ENCODE data around the gene KLHL21. TPM values are rescaled to one million over a fixed set of nuclear protein-coding genes. Genes with fewer than 3 reads are reported as not detected.

Gene KLHL21
- total and polyA plus RNA-seq, 2 of the 4 experiments (the other 2 are of a cell fraction): 12.0 to 36.7 TPM

DNA sequence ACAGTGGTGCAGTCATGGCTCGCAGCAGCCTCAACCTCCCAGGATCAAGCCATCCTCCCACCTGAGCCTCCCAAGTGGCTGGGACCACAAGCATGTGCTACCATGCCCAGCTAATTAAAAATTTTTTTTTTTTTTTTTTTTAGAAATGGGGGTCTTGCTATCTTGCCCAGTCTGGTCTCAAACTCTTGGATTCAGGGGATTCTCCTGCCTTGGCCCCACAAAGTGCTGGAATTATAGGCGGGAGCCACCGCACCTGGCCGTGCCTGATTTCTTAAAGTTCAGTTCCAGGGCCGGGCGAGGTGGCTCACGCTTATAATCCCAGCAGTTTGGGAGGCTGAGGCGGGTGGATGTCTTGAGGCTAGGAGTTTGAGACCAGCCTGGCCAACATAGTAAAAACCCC is 28.4 kb upstream of the KLHL21 start:
- DNase-seq (no peak), ATAC-seq (ENCODE audit: low read depth) (no peak)
- in situ Hi-C loops (cut with MboI; ENCODE audit: low sequenced_read_pairs) (no loop called here), dilution Hi-C loops (cut with HindIII; ENCODE audit: low sequenced_read_pairs, unreplicated experiment) (no loop called here), intact Hi-C loops (cut with micrococcal nuclease) (no loop called here)
- Histone ChIP-seq H3K4ac (ENCODE audit: low read depth, low read length) (no peak overlapping the region), H2AFZ (replicated peaks; ENCODE audit: low read length, poor library complexity) (no peak overlapping the region), H3K79me1 (ENCODE audit: low read depth in 1 of 2, low read length in 2 of 2) (peaks cover 17 to 46% of the 10 kb centered on the region in 2 experiments), H3K4me2 (ENCODE audit: low read depth, low read length) (no peak overlapping the region), H3K4me3 (ENCODE audit: insufficient read depth, low read depth, low read length) (no peak overlapping the region), H2BK15ac (ENCODE audit: low read depth, low read length) (no peak overlapping the region), H2AK9ac (replicated peaks; ENCODE audit: low read depth, low read length, poor library complexity) (no peak overlapping the region), H4K20me1 (ENCODE audit: insufficient read depth, low read length) (peaks cover 28% of the 10 kb centered on the region), H2BK120ac (ENCODE audit: low read depth, low read length) (no peak overlapping the region), H2BK20ac (ENCODE audit: low read depth, low read length) (no peak overlapping the region), H4K91ac (ENCODE audit: insufficient read depth, low read depth, low read length) (no peak overlapping the region), H3K9me1 (ENCODE audit: insufficient read depth, low read length) (peaks cover 3% of the 10 kb centered on the region; the same call in 1 of the 2 replicates), H3K23ac (ENCODE audit: low read depth, low read length) (no peak overlapping the region), H3K27me3 (ENCODE audit: control insufficient read depth, insufficient read depth, low read length) (no peaks in the 10 kb centered on the region), H4K5ac (ENCODE audit: low read depth, low read length) (no peak overlapping the region), H3K27ac (ENCODE audit: insufficient read depth, low read length) (no peak overlapping the region), H3K56ac (ENCODE audit: extremely low read depth, insufficient read depth, low read length) (no peak overlapping the region), H4K8ac (ENCODE audit: low read depth in 2 of 2, low read length in 2 of 2) (no peak overlapping the region), H3K4me1 (ENCODE audit: control insufficient read depth, insufficient read depth, low read length) (peaks cover 2% of the 10 kb centered on the region), H3K18ac (ENCODE audit: low read depth, low read length) (no peak overlapping the region), H3K14ac (replicated peaks; ENCODE audit: low read depth, low read length) (no peak overlapping the region), H2AK5ac (ENCODE audit: low read depth, low read length) (no peak overlapping the region), H3K36me3 (ENCODE audit: control insufficient read depth, insufficient read depth, low read length) (peaks cover 64% of the 10 kb centered on the region), H3K9me3 (ENCODE audit: control insufficient read depth, insufficient read depth, low read length) (no peaks in the 10 kb centered on the region), H2BK5ac (ENCODE audit: low read depth, low read length, poor library complexity, severe bottlenecking) (no peak overlapping the region), H3K9ac (ENCODE audit: low read depth, low read length) (no peak overlapping the region)
- no TSS peak for BruUV-seq (replicated peaks)
- ChIA-PET POLR2A (ENCODE audit: unreplicated experiment) (no interaction called here), CTCF (interaction anchor here (0.6 kb wide), 1 partner anchor 218 kb away, joined by 3 read pairs; no protein-coding TSS in a partner anchor)
- WGBS, 2 experiments (ENCODE audit: extremely low coverage in 2 of 2, insufficient read length in 1 of 2): no CpG with 5 or more reads among the region's 8 CpGs
- TF ChIP-seq SMC3 (IDR thresholded peaks at IDR 0.05; ENCODE audit: low read depth, low read length): no peak
- no peak for TF ChIP-seq CTCF (conservative IDR thresholded peaks at IDR 0.05; ENCODE audit: low read depth, low read length)
- no peak for TF ChIP-seq BHLHE40 (IDR thresholded peaks at IDR 0.05; ENCODE audit: low read depth, low read length)
- no peak for TF ChIP-seq NFE2L2 (IDR thresholded peaks at IDR 0.05; ENCODE audit: low read depth, low read length)
- no peak for TF ChIP-seq RAD21 (IDR thresholded peaks at IDR 0.05; ENCODE audit: low read length)
- TF ChIP-seq CEBPB (IDR thresholded peaks at IDR 0.05; ENCODE audit: low read depth, low read length): no peak
- no peak for TF ChIP-seq FOS (IDR thresholded peaks at IDR 0.05; ENCODE audit: low read depth, low read length)
- TF ChIP-seq MXI1 (IDR thresholded peaks at IDR 0.05; ENCODE audit: borderline replicate concordance, low read depth, low read length): no peak
- no peak for TF ChIP-seq MAZ (IDR thresholded peaks at IDR 0.05; ENCODE audit: borderline replicate concordance, low read depth, low read length)
- TF ChIP-seq ELK1 (IDR thresholded peaks at IDR 0.05; ENCODE audit: borderline replicate concordance, low read depth, low read length): no peak
- TF ChIP-seq RCOR1 (IDR thresholded peaks at IDR 0.05; ENCODE audit: insufficient replicate concordance, low read length): no peak
- no peak for TF ChIP-seq RFX5 (IDR thresholded peaks at IDR 0.05; ENCODE audit: low read depth, low read length)
- TF ChIP-seq POLR2A (IDR thresholded peaks at IDR 0.05; ENCODE audit: low read depth, low read length): no peak
- TF ChIP-seq MAFK (IDR thresholded peaks at IDR 0.05; ENCODE audit: low read depth, low read length): no peak
- no peak for TF ChIP-seq USF2 (IDR thresholded peaks at IDR 0.05; ENCODE audit: low read depth, low read length)
- no peak for TF ChIP-seq CHD1 (IDR thresholded peaks at IDR 0.05; ENCODE audit: low read depth, low read length)
